Inflammatory macrophage treated with lipopolysaccharide for 1 hour (primary cell): ENCODE measurements around the gene NEIL1.
"Not testable (repeated sequence)": the region's sequence is repeated elsewhere in the genome, so short reads cannot be mapped to it uniquely, and the experiment has no call there.

Source experiments
- DNase-seq, 2 donors: peaks; one replicate each; pipeline ENCODE4 v3.0.0-alpha.2; 2020 to 2022

The NEIL1 gene

DNA sequence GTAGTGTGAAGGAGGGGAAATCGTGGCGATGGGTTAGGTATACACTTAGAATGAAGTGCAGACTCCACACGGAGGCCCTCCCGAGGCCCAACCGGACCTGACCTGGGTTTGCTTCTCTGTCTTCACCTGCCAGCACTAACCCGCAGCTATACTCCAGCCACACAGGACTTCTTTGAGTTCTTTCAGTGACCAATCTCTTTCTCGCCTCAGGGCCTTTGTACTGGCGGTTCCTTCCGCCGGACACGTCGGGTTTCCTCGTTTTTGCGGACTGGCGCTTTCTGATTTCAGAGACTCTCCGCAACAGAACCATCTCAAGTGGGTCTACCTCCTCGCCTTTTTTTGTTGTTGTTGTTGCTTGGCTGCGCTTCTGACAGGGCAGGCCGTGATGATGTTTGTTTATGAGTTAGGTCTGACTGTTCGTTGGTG is at the start of gene NEIL1:
NEIL1 (plus strand) TSS at position 244 of the 426 bp plus-strand sequence. CDS start 1,867 bp downstream, outside the sequence.
- DNase-seq = no peak

DNA sequence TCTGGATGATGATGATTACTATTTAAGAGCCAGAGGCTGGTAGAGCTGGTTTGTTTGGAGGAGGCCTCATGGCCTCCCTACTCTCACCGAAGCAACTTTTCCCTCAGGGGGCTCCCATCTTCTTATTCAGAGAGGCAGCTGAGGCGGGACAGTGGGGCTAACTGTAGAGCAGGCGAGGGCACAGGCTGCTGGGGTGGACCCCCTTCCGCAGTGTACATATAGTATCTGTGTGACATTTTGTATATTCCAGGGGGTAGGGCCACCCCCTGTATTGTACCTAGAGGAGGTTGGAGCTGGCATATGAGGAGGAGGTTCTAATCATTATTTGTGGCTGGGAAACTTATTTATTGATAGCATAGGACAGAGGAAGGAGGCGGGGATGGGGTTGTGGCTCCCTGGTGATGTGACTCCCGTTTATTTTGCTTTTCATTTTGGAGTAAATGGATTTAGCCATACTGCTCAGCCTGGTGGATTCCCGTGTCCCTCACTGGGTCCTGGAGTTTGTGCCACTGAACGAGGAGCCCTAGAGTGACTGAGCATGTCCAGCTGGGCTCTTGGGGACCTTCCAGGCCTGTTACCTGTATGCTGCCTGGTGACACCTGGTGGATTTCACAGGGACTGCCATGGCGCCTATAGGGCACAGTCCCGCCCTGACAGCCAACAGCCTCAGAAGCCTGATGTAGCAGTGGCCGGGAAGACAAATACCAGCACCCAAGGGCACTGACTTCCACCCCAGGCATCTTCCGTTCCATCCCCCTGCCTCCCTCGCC is 48.1 kb upstream of the NEIL1 start:
- not testable (repeated sequence) for DNase-seq

DNA sequence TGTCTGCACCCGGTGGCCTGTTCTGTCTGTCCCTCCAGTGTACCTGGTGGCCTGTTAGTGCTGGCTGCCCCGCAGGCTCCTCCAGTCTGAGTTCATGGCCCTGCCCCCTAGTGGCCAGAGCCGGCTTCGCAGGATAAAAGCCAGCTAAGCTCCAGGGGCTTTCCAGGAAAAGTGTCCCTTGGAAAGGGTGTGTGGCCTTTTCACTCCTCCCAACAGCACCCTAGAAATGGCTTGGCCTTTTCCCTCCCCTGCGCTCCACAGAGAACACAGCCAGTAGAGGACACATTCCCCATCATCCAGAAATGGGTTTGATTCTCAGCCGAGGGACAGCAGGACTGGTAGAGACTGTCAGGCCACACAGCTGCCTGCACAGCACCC is 47.5 kb upstream of the NEIL1 start:
- DNase-seq = not testable (repeated sequence)

DNA sequence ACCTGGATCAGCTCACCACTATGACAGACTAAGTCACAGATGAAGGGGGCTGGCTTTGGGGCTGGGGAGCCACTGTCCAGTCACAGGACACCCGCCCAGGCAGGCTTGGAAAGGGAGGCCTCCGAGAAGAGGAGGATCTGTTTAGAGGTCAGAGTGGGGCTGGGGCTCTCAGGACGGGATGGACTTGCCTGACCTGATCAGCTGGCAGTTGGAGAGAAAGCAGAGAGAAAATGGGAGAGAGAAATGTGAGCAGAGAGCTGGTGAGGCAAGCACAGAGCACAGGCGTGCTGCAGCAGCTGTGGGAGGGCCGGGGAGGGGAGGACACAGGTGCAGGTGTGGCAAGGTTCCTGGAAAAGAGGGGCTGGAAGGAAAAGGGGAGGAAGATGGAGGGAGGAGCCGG is 46.8 kb upstream of the NEIL1 start:
- DNase-seq = not testable (repeated sequence)

- no peak for DNase-seq
Observed at GRCh38 chr15:75302318-75302717, 44.5 kb upstream of the NEIL1 start.

- not testable (repeated sequence) for DNase-seq
Observed at GRCh38 chr15:75302753-75303152, 44.1 kb upstream of the NEIL1 start.

DNA sequence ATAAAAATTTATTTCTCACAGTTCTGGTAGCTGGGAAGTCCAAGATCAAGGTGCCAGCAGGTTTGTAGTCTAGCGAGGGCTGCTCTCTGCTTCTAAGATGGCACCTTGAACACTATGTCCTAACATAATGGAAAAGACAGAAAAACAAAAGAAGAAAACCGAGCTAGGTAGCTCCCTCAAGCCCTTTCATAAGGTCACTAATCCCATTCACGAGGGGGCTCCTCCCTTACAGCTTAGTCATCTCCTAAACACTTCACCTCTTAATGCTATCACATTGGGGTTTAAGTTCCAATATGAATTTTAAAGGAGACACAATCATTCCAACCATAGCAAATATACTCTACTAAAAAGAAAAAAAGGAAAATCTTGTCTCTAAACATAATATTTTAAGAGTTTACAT is 40.7 kb upstream of the NEIL1 start:
- DNase-seq = no peak

DNA sequence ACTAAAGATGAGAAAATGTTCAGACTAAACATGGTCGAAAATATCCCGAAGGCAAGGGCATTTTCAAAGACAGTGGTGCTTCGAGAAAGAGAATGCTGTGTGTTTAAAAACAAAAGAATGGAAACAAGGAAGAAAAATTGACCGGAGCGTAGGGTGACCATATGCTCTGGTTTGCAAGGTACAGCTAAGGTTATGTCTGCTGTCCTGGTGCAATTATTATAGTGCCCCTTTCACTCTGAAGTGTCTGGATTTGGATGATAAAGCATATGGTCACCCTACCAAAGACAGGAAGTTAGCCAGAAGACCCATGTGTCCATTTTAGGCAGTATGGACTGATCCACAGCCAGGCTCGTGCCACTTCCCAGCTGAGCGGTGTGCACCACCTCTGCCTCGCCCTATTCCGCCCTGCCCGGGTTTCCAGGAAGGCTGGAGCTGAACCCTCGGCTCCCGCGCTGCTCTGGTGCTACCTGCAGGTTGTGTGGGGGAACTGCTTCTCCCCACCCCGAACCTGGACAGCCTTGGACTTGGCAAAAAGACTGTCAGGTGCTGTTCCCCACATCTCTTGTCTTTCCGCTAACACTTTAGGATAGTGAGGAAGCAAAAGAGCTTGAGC is 39.0 kb upstream of the NEIL1 start:
- DNase-seq = no peak

DNA sequence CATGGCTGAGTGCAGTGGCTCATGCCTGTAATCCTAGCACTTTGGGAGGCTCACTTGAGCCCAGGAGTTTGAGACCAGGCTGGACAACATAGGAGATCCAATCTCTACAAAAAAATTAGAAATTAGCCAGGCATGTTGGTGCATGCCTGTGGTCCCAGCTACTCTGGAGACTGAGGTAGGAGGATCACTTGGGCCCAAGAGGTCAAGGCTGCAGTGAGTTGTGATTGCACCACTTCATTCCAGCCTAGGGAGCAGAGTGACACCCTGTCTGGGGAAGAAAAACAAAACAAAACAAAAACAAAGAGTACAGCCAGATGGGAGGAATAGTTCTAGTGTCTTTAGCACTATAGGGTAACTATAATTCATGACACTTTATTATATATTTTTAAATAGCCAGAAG is 37.1 kb upstream of the NEIL1 start:
- no peak for DNase-seq

GRCh38 chr15:75312548-75312947 is 34.3 kb upstream of the NEIL1 start:
- DNase-seq = not testable (repeated sequence)

- DNase-seq = no peak
Observed at GRCh38 chr15:75313116-75313845, 33.6 kb upstream of the NEIL1 start.

DNA sequence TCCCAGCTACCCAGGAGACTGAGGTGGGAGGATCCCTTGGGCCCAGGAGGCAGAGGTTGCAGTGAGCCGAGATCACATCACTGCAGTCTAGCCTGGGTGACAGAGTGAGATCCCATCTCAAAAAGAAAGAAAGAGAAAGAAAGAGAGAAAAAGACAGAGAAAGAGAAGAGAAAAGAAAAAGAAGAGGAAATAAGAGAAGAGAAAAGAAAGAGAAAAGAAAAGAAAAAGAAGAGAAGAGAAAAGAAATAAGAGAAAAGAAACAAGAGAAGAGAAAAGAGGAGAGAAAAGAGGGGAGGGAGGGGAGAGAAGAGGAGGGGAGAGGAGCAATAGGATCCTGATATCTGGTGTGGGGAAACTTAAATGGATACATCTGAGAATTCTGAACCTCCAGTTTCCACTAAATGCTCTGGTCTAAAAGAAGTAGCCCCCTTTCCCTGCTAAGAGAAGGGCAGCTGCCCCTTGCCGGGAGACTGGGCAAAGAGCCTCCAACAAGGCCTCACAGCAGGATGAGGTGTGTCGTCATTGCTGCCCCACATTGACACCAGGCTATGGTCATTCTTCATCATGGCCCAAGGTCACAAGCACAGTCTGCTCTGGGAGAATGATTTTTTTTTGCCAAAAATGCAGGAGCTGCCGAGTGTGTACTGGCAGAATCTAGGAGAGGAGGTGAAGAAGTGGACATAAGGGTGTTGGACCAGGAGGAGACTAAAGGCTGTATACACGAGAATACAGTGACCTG is 32.1 kb upstream of the NEIL1 start:
- DNase-seq = no peak

GRCh38 chr15:75319231-75319897 is 27.5 kb upstream of the NEIL1 start:
- peak; percentile 28 to 55 for DNase-seq

- no peak for DNase-seq
Observed at GRCh38 chr15:75321711-75322110, 25.1 kb upstream of the NEIL1 start.

DNA sequence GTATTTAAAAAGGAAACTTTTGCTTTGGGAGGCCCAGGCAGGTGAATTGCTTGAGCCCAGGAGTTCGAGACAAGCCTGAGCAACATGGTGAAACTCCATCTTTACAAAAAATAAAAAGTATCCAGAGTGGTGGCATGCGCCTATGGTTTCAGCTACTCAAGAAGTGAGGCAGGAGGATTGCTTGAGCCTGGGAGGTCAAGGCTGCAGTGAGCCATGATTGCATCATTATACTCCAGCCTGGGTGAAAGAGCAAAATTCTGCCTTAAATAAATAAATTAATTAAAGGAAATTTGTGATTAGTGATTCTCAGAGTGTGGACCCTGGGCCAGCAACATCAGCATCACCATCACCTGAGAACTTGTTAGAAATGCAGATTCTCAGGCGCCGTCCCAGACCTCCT is 20.9 kb upstream of the NEIL1 start:
- DNase-seq = no peak

GRCh38 chr15:75327005-75327404 is 19.8 kb upstream of the NEIL1 start:
- DNase-seq = no peak

- no peak for DNase-seq
Observed at GRCh38 chr15:75327491-75327890, 19.3 kb upstream of the NEIL1 start.

DNA sequence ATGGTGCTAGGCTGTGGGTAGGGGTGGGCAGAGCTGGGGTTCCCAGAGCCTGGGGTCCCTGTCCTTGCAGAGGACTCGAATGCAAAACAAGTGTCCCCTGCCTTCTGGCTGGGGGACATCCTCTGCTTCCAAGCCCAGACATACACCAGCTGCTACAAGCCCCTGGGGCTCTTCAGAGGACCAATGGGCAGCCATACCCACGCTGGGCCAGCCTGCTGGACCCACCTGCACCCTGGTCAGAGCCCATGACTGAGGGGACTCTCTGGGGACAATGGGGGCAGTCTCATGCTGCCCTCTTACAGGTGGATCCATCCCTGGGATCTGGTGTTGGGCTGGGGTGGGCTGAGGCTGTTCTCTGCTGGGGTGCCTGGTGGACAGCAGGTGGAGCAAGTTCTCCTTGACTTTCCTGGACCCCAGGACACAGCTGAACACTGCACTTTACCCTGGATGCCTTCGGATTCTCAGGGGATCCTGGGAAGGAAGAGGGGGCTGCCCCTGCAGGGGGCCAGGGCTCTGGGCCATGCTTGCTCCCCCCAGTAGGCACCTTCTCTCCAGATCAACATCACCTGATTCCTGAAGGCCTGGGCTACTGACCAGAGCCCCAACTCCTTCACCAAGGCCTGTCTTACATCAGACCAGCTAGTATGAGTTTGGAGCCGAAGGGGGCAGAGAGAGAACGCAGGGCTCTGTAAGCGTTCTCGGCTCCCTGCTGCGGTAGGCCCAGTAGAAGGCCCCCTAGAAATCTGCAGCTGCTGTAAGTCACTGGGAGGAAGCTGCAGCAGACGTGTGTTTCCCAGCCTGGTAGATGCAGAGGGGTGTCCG is 18.1 kb upstream of the NEIL1 start:
- DNase-seq = no peak

- DNase-seq = no peak
Observed at GRCh38 chr15:75329571-75329970, 17.3 kb upstream of the NEIL1 start.

- not testable (repeated sequence) for DNase-seq
Observed at GRCh38 chr15:75332093-75332492, 14.7 kb upstream of the NEIL1 start.

GRCh38 chr15:75333654-75334419 is 13.0 kb upstream of the NEIL1 start:
- DNase-seq = not testable (repeated sequence)
